Stimulated activated CD4-positive, alpha-beta T cell treated with anti-CD3 and anti-CD28 coated beads, TNF-alpha, amount 100 ng/mL, for 24 hours (primary cell): ENCODE results near the gene CSAG3.
"Not testable (repeated sequence)": the region's sequence is repeated elsewhere in the genome, so short reads cannot be mapped to it uniquely, and the experiment has no call there.

Experiments used
- DNase-seq, 3 experiments: peaks; one replicate each; pipeline ENCODE4 v3.0.0-alpha.2; 2020; ENCODE audit warnings: low read depth in 3 of 3

The CSAG3 gene

GRCh38 chrX:152758918-152759317 is at the start of gene CSAG3:
TSS of gene CSAG3 (plus strand) at chrX:152759218.
- DNase-seq: not testable (repeated sequence)

- not testable (repeated sequence) for DNase-seq
These were observed 45.8 kb upstream of the CSAG3 start for GRCh38 chrX:152713195-152713594.

- DNase-seq: not testable (repeated sequence)
These were observed 44.9 kb upstream of the CSAG3 start, which contains the start of gene MAGEA2B for GRCh38 chrX:152713815-152714787. TSS of gene MAGEA2B (plus strand) at chrX:152714628. CDS start at chrX:152717107, 2,479 bp downstream.

- DNase-seq: no peak
These were observed 33.6 kb upstream of the CSAG3 start for GRCh38 chrX:152725409-152725808.

- DNase-seq: no peak
These were observed 25.6 kb upstream of the CSAG3 start, which contains the start of the genes CSAG1 and MAGEA12 for GRCh38 chrX:152733261-152733975. TSS of gene CSAG1 (minus strand) at chrX:152733721. CDS start at chrX:152732460, 1,261 bp downstream. TSS of gene MAGEA12 (plus strand) at chrX:152733757. CDS start at chrX:152736162, 2,405 bp downstream.

- not testable (repeated sequence) for DNase-seq
These were observed 24.7 kb upstream of the CSAG3 start for GRCh38 chrX:152734143-152734858.

GRCh38 chrX:152735101-152735500 is 23.9 kb upstream of the CSAG3 start:
- DNase-seq: no peak

GRCh38 chrX:152735860-152736511 is 23.0 kb upstream of the CSAG3 start:
- no peak for DNase-seq

GRCh38 chrX:152736528-152736927 is 22.5 kb upstream of the CSAG3 start:
- not testable (repeated sequence) for DNase-seq

GRCh38 chrX:152738560-152738959 is 20.5 kb upstream of the CSAG3 start:
- no peak for DNase-seq

GRCh38 chrX:152753686-152754650 is 5.0 kb upstream of the CSAG3 start, which contains the start of gene MAGEA2:
TSS of gene MAGEA2 (minus strand) at chrX:152753842. CDS start at chrX:152751363, 2,479 bp downstream.
- not testable (repeated sequence) for DNase-seq

- DNase-seq: not testable (repeated sequence)
These were observed 4.1 kb upstream of the CSAG3 start for GRCh38 chrX:152754871-152755270.

- DNase-seq: not testable (repeated sequence)
These were observed 526 bp downstream of the CSAG3 start for GRCh38 chrX:152759544-152759943.

GRCh38 chrX:152761582-152761981 is 2.6 kb downstream of the CSAG3 start:
- not testable (repeated sequence) for DNase-seq

- not testable (repeated sequence) for DNase-seq
These were observed 7.5 kb downstream of the CSAG3 start for GRCh38 chrX:152766562-152766961.

- DNase-seq: not testable (repeated sequence)
These were observed 10.7 kb downstream of the CSAG3 start, which contains the start of gene MAGEA6 for GRCh38 chrX:152769549-152770289. TSS of gene MAGEA6 (minus strand) at chrX:152769689. CDS start at chrX:152767650, 2,039 bp downstream.

GRCh38 chrX:152787062-152787461 is 28.0 kb downstream of the CSAG3 start:
- DNase-seq: not testable (repeated sequence)

- DNase-seq: no peak
These were observed 39.9 kb downstream of the CSAG3 start for GRCh38 chrX:152798945-152799344.

- DNase-seq: no peak
These were observed 47.0 kb downstream of the CSAG3 start for GRCh38 chrX:152806035-152806434.
